ENCODE measurements around the gene TNFRSF1B.

The TNFRSF1B gene

GRCh38 chr1:12149791-12150175, 17.0 kb upstream of the TNFRSF1B start:
- POLR2A ChIA-PET (ENCODE audit: low non-redundant PET), result no interaction called here
- no peak for DNase-seq (ENCODE audit: low spot score)
- H3K27ac ChIP-seq, result no peak overlapping the region
- CTCF ChIA-PET, result no interaction called here
- TF ChIP-seq CTCF (conservative IDR thresholded peaks at IDR 0.05; ENCODE audit: low read depth), result no peak

GRCh38 chr1:12150456-12151200, 16.2 kb upstream of the TNFRSF1B start:
- no peak for TF ChIP-seq CTCF (conservative IDR thresholded peaks at IDR 0.05; ENCODE audit: low read depth)
- ChIA-PET CTCF (interaction anchor here (0.5 kb wide), 1 partner anchor 424 kb away, joined by 3 read pairs; no protein-coding TSS in a partner anchor), POLR2A (ENCODE audit: low non-redundant PET) (no interaction called here)
- DNase-seq (ENCODE audit: low spot score), result no peak
- no peak overlapping the region for H3K27ac ChIP-seq

- CTCF ChIA-PET, result no interaction called here
- H3K27ac ChIP-seq, result no peak overlapping the region
- DNase-seq (ENCODE audit: low spot score), result no peak
- TF ChIP-seq CTCF (conservative IDR thresholded peaks at IDR 0.05; ENCODE audit: low read depth), result no peak
- POLR2A ChIA-PET (ENCODE audit: low non-redundant PET), result no interaction called here
Observed at GRCh38 chr1:12151465-12151864, 15.3 kb upstream of the TNFRSF1B start.

GRCh38 chr1:12152113-12152891, 14.5 kb upstream of the TNFRSF1B start:
- CTCF ChIA-PET, result no interaction called here
- POLR2A ChIA-PET (ENCODE audit: low non-redundant PET), result no interaction called here
- DNase-seq (ENCODE audit: low spot score), result no peak
- TF ChIP-seq CTCF (conservative IDR thresholded peaks at IDR 0.05; ENCODE audit: low read depth), result no peak
- no peak overlapping the region for H3K27ac ChIP-seq

GRCh38 chr1:12153181-12153785, 13.5 kb upstream of the TNFRSF1B start:
- no peak for DNase-seq (ENCODE audit: low spot score)
- ChIA-PET POLR2A (ENCODE audit: low non-redundant PET) (no interaction called here), CTCF (no interaction called here)
- 0 out of 2 replicates have a peak overlapping the region, but pooled peaks have one; percentile 5 for H3K27ac ChIP-seq
- TF ChIP-seq CTCF (conservative IDR thresholded peaks at IDR 0.05; ENCODE audit: low read depth), result no peak

GRCh38 chr1:12155328-12155727, 11.5 kb upstream of the TNFRSF1B start:
- no peak for DNase-seq (ENCODE audit: low spot score)
- TF ChIP-seq CTCF (conservative IDR thresholded peaks at IDR 0.05; ENCODE audit: low read depth), result no peak
- CTCF ChIA-PET, result no interaction called here
- POLR2A ChIA-PET (ENCODE audit: low non-redundant PET), result no interaction called here
- no peak overlapping the region for H3K27ac ChIP-seq
